Hepatocyte (in vitro differentiated cells): ENCODE data around the gene GLI3. TPM values are rescaled to one million over a fixed set of nuclear protein-coding genes. Genes with fewer than 3 reads are reported as not detected.

Experiments
- DNase-seq: peaks from one replicate; pipeline ENCODE4 v3.0.0-alpha.2; 2016; ENCODE audit warnings: low spot score
- H2AFZ ChIP-seq: fragments of 200-600 bp; sonication (generic); 2 replicates; pipeline ENCODE4 v1.6.0; 2016; ENCODE audit warnings: antibody characterized with exemption, mild to moderate bottlenecking
- H3K27ac ChIP-seq: fragments of 200-600 bp; sonication (generic); 2 replicates; pipeline ENCODE4 v1.5.1; 2016; ENCODE audit warnings: mild to moderate bottlenecking
- H3K27me3 ChIP-seq: fragments of 200-600 bp; sonication (generic); 2 replicates; pipeline ENCODE4 v1.6.1; 2016
- H3K36me3 ChIP-seq: fragments of 200-600 bp; sonication (generic); replicated peaks from 2 replicates; pipeline ENCODE4 v1.5.1; 2016; ENCODE audit warnings: low read depth; ENCODE audit not compliant: insufficient read depth
- H3K4me1 ChIP-seq: fragments of 200-600 bp; sonication (generic); 2 replicates; pipeline ENCODE4 v1.5.1; 2016; ENCODE audit warnings: mild to moderate bottlenecking, moderate library complexity; ENCODE audit not compliant: insufficient read depth
- H3K4me2 ChIP-seq: fragments of 200-600 bp; sonication (generic); 2 replicates; pipeline ENCODE4 v1.6.0; 2016
- H3K4me3 ChIP-seq: fragments of 200-600 bp; sonication (generic); 2 replicates; pipeline ENCODE4 v1.5.1; 2016; ENCODE audit warnings: mild to moderate bottlenecking
- H3K79me2 ChIP-seq: fragments of 200-600 bp; sonication (generic); 2 replicates; pipeline ENCODE4 v1.6.0; 2017; ENCODE audit warnings: mild to moderate bottlenecking
- H3K9me2 ChIP-seq: fragments of 200-600 bp; sonication (generic); replicated peaks from 2 replicates; pipeline ENCODE4 v1.6.0; 2017; ENCODE audit warnings: mild to moderate bottlenecking; ENCODE audit not compliant: insufficient read depth
- H3K9me3 ChIP-seq: fragments of 200-600 bp; sonication (generic); 2 replicates; pipeline ENCODE4 v1.5.1; 2016; ENCODE audit warnings: low read depth, mild to moderate bottlenecking
- H4K20me1 ChIP-seq: fragments of 200-600 bp; sonication (generic); 2 replicates; pipeline ENCODE4 v1.6.0; 2016; ENCODE audit warnings: mild to moderate bottlenecking; ENCODE audit not compliant: insufficient read depth, poor library complexity, severe bottlenecking
- EZH2 ChIP-seq: fragments of 200-600 bp; sonication (generic); IDR thresholded peaks from 2 replicates; pipeline ENCODE4 v1.6.1; 2016; ENCODE audit warnings: antibody characterized with exemption, mild to moderate bottlenecking, borderline replicate concordance
- EZH2phosphoT487 ChIP-seq: fragments of 200-600 bp; sonication (generic); IDR thresholded peaks from one replicate; pipeline ENCODE4 v1.6.1; 2018; ENCODE audit warnings: antibody characterized with exemption, mild to moderate bottlenecking, low read depth, moderate library complexity; ENCODE audit not compliant: unreplicated experiment, severe bottlenecking
- WGBS: methylation state at CpG from one replicate; pipeline ENCODE4 v1.1.6; 2016; ENCODE audit warnings: low lambda C conversion rate; ENCODE audit errors: missing lambda C conversion rate; 5-methylcytosine and 5-hydroxymethylcytosine counted together
- polyA plus RNA-seq: library from polyadenylated mRNA; unstranded; fragments of >200 nt; fragmentation: Nextera tagmentation; extraction: Ambion mirVana; gene quantifications from 2 replicates; pipeline ENCODE4 v1.2.1, GENCODE V29; 2016
- total RNA-seq: library from RNA; depleted of rRNA; stranded (reverse); fragments of >200 nt; gene quantifications from 2 replicates; pipeline ENCODE4 v1.2.3, GENCODE V29; 2014
- TF ChIP-seq, protein P1 (sequence below): fragments of 200-600 bp; sonication (generic); IDR thresholded peaks from 2 replicates; pipeline ENCODE4 v1.5.1; 2016; ENCODE audit warnings: antibody characterized with exemption, mild to moderate bottlenecking; ENCODE audit not compliant: poor library complexity

Gene GLI3
- total and polyA plus RNA-seq, 2 experiments from 2014 or later, result 5.5 to 20.0 TPM

DNA sequence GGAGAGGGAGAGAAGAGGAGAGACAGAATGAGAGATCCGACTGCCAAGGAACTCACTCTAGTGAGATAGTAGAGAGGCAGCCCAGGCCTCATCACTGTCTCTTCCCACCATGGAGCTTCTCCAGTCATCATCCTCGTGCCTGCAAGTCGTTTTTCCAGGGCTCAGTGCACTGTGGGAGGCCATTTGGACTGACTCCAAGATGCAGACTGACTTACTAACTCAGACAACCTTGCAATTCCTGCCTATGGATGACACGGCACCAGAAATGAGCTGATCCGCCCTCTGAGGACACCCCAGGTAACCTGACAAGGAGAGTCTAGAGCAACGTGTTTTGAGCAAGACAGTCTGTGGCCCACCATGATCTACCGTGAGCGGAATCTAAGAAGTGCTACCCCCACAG is 154.9 kb downstream of the GLI3 start:
- Histone ChIP-seq H3K4me2 (no peak overlapping the region), H4K20me1 (no peaks in the 10 kb centered on the region), H3K4me1 (peaks cover 15% of the 10 kb centered on the region), H3K79me2 (peaks cover 13% of the 10 kb centered on the region), H3K9me2 (no peaks in the 10 kb centered on the region), H3K27me3 (no peaks in the 10 kb centered on the region), H3K9me3 (no peaks in the 10 kb centered on the region), H2AFZ (no peak overlapping the region), H3K4me3 (no peak overlapping the region), H3K27ac (no peak overlapping the region), H3K36me3 (no peaks in the 10 kb centered on the region)
- peak; percentile 56 for DNase-seq
- WGBS, result 68% methylated on average over 8 of the region's 8 CpGs
- no peak for TF ChIP-seq EZH2phosphoT487
- TF ChIP-seq, protein P1, sequence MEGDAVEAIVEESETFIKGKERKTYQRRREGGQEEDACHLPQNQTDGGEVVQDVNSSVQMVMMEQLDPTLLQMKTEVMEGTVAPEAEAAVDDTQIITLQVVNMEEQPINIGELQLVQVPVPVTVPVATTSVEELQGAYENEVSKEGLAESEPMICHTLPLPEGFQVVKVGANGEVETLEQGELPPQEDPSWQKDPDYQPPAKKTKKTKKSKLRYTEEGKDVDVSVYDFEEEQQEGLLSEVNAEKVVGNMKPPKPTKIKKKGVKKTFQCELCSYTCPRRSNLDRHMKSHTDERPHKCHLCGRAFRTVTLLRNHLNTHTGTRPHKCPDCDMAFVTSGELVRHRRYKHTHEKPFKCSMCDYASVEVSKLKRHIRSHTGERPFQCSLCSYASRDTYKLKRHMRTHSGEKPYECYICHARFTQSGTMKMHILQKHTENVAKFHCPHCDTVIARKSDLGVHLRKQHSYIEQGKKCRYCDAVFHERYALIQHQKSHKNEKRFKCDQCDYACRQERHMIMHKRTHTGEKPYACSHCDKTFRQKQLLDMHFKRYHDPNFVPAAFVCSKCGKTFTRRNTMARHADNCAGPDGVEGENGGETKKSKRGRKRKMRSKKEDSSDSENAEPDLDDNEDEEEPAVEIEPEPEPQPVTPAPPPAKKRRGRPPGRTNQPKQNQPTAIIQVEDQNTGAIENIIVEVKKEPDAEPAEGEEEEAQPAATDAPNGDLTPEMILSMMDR, result no peak
- no peak for TF ChIP-seq EZH2

DNA sequence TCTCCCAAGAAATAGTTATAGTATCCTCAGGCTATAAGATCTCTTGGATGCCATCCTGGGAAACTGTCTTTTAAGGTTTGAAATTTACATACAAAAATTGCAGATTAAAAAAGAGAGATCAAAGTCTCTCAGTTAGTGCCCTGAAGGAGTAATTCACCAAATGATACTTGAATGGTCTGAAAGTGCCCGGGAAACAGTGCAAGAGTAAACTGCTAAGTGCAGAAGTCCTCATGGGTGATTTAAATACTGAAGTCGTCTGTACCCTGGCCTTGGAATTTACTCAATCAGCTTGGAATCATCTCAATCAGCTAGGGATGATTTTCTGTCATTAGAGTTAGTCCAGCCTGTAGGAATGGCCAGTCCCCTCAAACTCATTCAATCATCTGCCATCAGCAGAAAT is 155.3 kb downstream of the GLI3 start:
- Histone ChIP-seq H3K79me2 (peaks cover 13% of the 10 kb centered on the region), H3K36me3 (no peaks in the 10 kb centered on the region), H4K20me1 (no peaks in the 10 kb centered on the region), H3K27ac (no peak overlapping the region), H3K9me2 (no peaks in the 10 kb centered on the region), H3K4me1 (peaks cover 15% of the 10 kb centered on the region), H3K4me3 (no peak overlapping the region), H3K9me3 (no peaks in the 10 kb centered on the region), H2AFZ (no peak overlapping the region), H3K4me2 (no peak overlapping the region), H3K27me3 (no peaks in the 10 kb centered on the region)
- 29% methylated on average over 2 of the region's 2 CpGs for WGBS
- DNase-seq, result no peak
- TF ChIP-seq EZH2phosphoT487, result no peak
- TF ChIP-seq, protein P1, result no peak
- TF ChIP-seq EZH2, result no peak

DNA sequence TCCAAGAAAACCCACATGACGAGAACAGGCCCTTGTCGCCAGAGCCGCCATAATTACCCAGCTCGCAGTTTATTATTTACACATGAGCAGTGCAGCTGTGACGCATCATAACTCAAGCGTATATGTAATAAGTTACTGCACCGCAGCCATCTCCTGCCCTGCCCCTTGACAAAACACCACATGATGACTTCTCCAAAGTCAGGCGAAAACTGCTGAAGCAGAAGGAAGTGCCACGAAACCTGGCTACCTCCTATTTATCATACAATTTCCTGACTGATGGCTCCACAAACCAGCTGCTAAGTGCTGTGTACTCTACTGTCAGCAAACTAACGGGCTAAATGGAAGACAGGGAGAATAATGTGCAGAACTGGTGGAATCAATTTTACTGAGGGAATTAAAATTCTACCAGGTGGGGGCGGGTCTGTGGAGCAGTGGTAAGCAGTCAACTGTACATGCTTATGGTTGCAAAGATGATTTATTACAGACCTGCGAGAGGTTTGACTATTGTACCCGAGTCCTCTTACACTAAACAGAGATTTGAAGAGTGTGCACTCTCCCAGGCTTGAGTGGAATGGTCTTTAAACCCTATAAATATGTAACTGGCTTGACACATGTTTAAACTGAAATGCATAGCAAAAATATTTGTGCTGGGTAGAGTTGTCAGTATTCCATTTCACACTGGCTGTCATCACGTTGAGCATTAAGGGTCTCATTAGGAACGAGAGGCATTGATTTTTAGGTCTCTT is 156.0 kb downstream of the GLI3 start:
- no peaks in the 10 kb centered on the region for H3K9me3 ChIP-seq
- H3K4me2 ChIP-seq, result peak overlapping the region; percentile 5
- H3K9me2 ChIP-seq, result no peaks in the 10 kb centered on the region
- H3K4me3 ChIP-seq, result no peak overlapping the region
- no peaks in the 10 kb centered on the region for H3K36me3 ChIP-seq
- no peak for DNase-seq
- peaks cover 13% of the 10 kb centered on the region for H3K79me2 ChIP-seq
- no peak overlapping the region for H2AFZ ChIP-seq
- peak overlapping the region; percentile 2 for H3K27ac ChIP-seq
- no peak for TF ChIP-seq EZH2
- no peak for TF ChIP-seq EZH2phosphoT487
- TF ChIP-seq, protein P1, result no peak
- peaks cover 15% of the 10 kb centered on the region for H3K4me1 ChIP-seq
- no peaks in the 10 kb centered on the region for H4K20me1 ChIP-seq
- WGBS, result 65% methylated on average over 15 of the region's 15 CpGs
- H3K27me3 ChIP-seq, result no peaks in the 10 kb centered on the region
